ENCODE measurements around the gene UBN2. TPM values are rescaled to one million over a fixed set of nuclear protein-coding genes. Genes with fewer than 3 reads are reported as not detected.

Gene UBN2
- total and polyA plus RNA-seq, 2 donors from 2014 or later: 2.0 to 22.2 TPM

DNA sequence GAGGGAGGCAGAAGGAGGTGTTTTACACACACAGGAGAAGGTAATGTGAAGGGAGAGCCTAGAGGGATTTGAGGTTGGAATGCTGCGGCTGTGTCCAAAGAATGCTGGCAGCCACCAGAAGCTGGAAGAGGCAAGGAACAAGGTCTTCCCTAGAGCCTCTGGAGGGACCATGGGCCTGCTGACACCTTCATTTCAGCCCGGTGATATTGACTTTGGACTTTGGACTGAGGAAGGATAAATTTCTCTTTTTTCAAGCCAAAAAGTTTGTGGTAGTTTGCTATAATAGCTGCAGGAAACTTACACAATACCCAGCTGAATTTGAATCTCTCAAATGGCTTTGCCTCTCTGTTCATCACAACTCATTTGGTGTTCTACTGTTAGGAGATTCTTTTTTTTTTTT, 34.6 kb downstream of the UBN2 start:
- FAIRE-seq: no peak
- Histone ChIP-seq H3K4me1 (ENCODE audit: control insufficient read depth in 2 of 3, insufficient read depth in 2 of 3, low read depth in 1 of 3, low read length in 3 of 3) (no peaks in the 10 kb centered on the region), H3K9me3 (ENCODE audit: control insufficient read depth in 2 of 3, insufficient read depth in 1 of 3, low read length in 3 of 3) (no peaks in the 10 kb centered on the region), H3K36me3 (ENCODE audit: control insufficient read depth in 2 of 3, insufficient read depth in 3 of 3, low read length in 3 of 3) (peaks cover 9 to 28% (median 10%) of the 10 kb centered on the region in 3 donors), H3K27me3 (ENCODE audit: control insufficient read depth, insufficient read depth, low read length) (no peaks in the 10 kb centered on the region), H3K4me3 (ENCODE audit: low read length in 3 of 3) (no peak overlapping the region), H3K27ac (ENCODE audit: low read depth in 2 of 2, low read length in 2 of 2) (no peak overlapping the region), H3K9ac (ENCODE audit: low read length in 3 of 3) (no peak overlapping the region)
- no peak for DNase-seq
- TF ChIP-seq CTCF (IDR thresholded peaks at IDR 0.05; ENCODE audit: borderline replicate concordance, extremely low read depth, insufficient read depth): no peak
- intact Hi-C loops (cut with DNase I): no loop called here

- no peak for DNase-seq
- no peak for TF ChIP-seq CTCF (IDR thresholded peaks at IDR 0.05; ENCODE audit: borderline replicate concordance, extremely low read depth, insufficient read depth)
- Histone ChIP-seq H3K9me3 (ENCODE audit: control insufficient read depth in 2 of 3, insufficient read depth in 1 of 3, low read length in 3 of 3) (no peaks in the 10 kb centered on the region), H3K27me3 (ENCODE audit: control insufficient read depth, insufficient read depth, low read length) (no peaks in the 10 kb centered on the region), H3K9ac (ENCODE audit: low read length in 3 of 3) (no peak overlapping the region), H3K36me3 (ENCODE audit: control insufficient read depth in 2 of 3, insufficient read depth in 3 of 3, low read length in 3 of 3) (peaks cover 8 to 37% (median 19%) of the 10 kb centered on the region in 3 donors), H3K4me1 (ENCODE audit: control insufficient read depth in 2 of 3, insufficient read depth in 2 of 3, low read depth in 1 of 3, low read length in 3 of 3) (no peaks in the 10 kb centered on the region), H3K4me3 (ENCODE audit: low read length in 3 of 3) (no peak overlapping the region), H3K27ac (ENCODE audit: low read depth in 2 of 2, low read length in 2 of 2) (no peak overlapping the region)
- intact Hi-C loops (cut with DNase I): no loop called here
- no peak for FAIRE-seq
These were observed 40.9 kb downstream of the UBN2 start for GRCh38 chr7:139271718-139272628.

- H3K27me3 ChIP-seq (ENCODE audit: control insufficient read depth, insufficient read depth, low read length): no peaks in the 10 kb centered on the region
- H3K27ac ChIP-seq (ENCODE audit: low read depth in 2 of 2, low read length in 2 of 2): no peak overlapping the region
- H3K9me3 ChIP-seq (ENCODE audit: control insufficient read depth in 2 of 3, insufficient read depth in 1 of 3, low read length in 3 of 3): no peaks in the 10 kb centered on the region
- intact Hi-C loops (cut with DNase I): no loop called here
- no peak overlapping the region for H3K4me3 ChIP-seq (ENCODE audit: low read length in 3 of 3)
- TF ChIP-seq CTCF (IDR thresholded peaks at IDR 0.05; ENCODE audit: borderline replicate concordance, extremely low read depth, insufficient read depth): no peak
- no peaks in the 10 kb centered on the region for H3K4me1 ChIP-seq (ENCODE audit: control insufficient read depth in 2 of 3, insufficient read depth in 2 of 3, low read depth in 1 of 3, low read length in 3 of 3)
- H3K36me3 ChIP-seq (ENCODE audit: control insufficient read depth in 2 of 3, insufficient read depth in 3 of 3, low read length in 3 of 3): peaks cover 4 to 16% (median 7%) of the 10 kb centered on the region in 3 donors
- no peak for FAIRE-seq
- no peak overlapping the region for H3K9ac ChIP-seq (ENCODE audit: low read length in 3 of 3)
- DNase-seq: no peak
These were observed 53.3 kb downstream of the UBN2 start for GRCh38 chr7:139284252-139284896.

Data from kidney (tissue), 14 donors.